Tibial nerve (tissue), 3 donors: ENCODE results near the gene RASSF8.

Experiments used
- EP300 ChIP-seq, 2 donors: sonication (generic); formaldehyde crosslinking; IDR thresholded peaks; one replicate each; pipeline ENCODE4 v1.6.1; 2017; ENCODE audit warnings: antibody characterized with exemption in 2 of 2, mild to moderate bottlenecking in 1 of 2
- POLR2A ChIP-seq, 2 donors: fragments of 450-650 bp; IDR thresholded peaks; one replicate each; pipeline ENCODE4 v1.6.1; 2017; ENCODE audit warnings: antibody characterized with exemption in 2 of 2, mild to moderate bottlenecking in 2 of 2, moderate library complexity in 2 of 2

GRCh38 chr12:25977047-25977446, 18.6 kb downstream of the RASSF8 start:
- TF ChIP-seq EP300 (IDR thresholded peaks at IDR 0.05): no peak
- no peak for TF ChIP-seq POLR2A (IDR thresholded peaks at IDR 0.05)
